Measurements from ENCODE around the gene FMR1. TPM values are rescaled to one million over a fixed set of nuclear protein-coding genes. Genes with fewer than 3 reads are reported as not detected.

Gene FMR1
- total RNA-seq, 2 experiments from 2014 or later, result 27.2 to 28.2 TPM

GRCh38 chrX:147960722-147961121 is 49.0 kb downstream of the FMR1 start:
- H3K27ac Mint-ChIP-seq, result no peak overlapping the region

DNA sequence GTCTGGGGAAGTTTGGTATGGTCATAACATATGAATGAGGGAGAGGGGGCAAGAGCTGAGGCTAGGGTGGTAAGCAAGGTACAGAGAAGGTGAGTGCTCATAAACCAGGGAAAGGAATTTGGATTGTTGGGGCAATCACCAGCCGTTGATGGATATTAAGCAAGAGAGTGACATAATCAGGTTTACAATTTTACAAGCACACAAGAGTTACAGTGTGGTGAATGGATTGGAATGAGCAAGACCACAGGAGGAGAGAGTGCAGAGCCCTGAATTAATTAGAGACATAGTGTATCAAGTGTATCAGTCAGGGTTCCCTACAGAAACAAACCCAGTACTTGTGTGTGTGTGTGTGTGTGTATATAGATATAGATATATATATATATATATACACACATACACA is 50.8 kb downstream of the FMR1 start:
- Mint-ChIP-seq H3K9me3 (no peaks in the 10 kb centered on the region), H3K36me3 (ENCODE audit: low read depth) (no peaks in the 10 kb centered on the region)

More at GRCh38 chrX:147960722-147961121, 49.0 kb downstream of the FMR1 start:
- H3K36me3 Mint-ChIP-seq (ENCODE audit: low read depth), result no peaks in the 10 kb centered on the region
- no peak for TF ChIP-seq CTCF (IDR thresholded peaks at IDR 0.05)
- DNase-seq (no peak), ATAC-seq (no peak)
- no peaks in the 10 kb centered on the region for H3K4me1 Mint-ChIP-seq (ENCODE audit: low read depth)
- peaks cover 8% of the 10 kb centered on the region for H3K27me3 Mint-ChIP-seq
- intact Hi-C loops (cut with micrococcal nuclease), result no loop called here
- CTCF ChIA-PET, result no interaction called here
- H3K4me3 Mint-ChIP-seq, result no peak overlapping the region
- POLR2A ChIA-PET, result no interaction called here
- no peaks in the 10 kb centered on the region for H3K9me3 Mint-ChIP-seq

DNA sequence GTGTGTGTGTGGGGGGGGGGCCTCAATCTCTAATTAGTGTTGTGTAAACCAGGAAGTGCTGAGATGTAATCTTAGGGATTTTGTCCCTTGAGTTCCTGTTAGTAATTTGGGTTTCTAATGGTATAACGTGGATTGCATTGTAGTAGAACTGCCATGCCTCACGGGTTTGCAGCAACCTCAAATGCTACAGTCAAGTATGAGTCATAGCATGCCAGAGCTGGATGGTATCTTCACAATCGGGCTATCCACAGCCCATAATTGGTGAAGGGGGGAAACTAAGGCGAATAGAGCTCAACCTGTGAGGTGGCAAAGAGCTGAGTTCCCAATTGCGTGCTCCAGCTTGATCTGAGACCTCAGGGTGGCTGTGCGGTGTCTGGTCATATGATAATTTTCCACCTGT is 67.2 kb downstream of the FMR1 start:
- TF ChIP-seq CTCF (IDR thresholded peaks at IDR 0.05), result no peak
- ChIA-PET CTCF (no interaction called here), POLR2A (no interaction called here)
- Mint-ChIP-seq H3K27me3 (no peaks in the 10 kb centered on the region), H3K4me1 (ENCODE audit: low read depth) (no peaks in the 10 kb centered on the region), H3K36me3 (ENCODE audit: low read depth) (no peaks in the 10 kb centered on the region), H3K4me3 (no peak overlapping the region), H3K9me3 (no peaks in the 10 kb centered on the region), H3K27ac (no peak overlapping the region)
- intact Hi-C loops (cut with micrococcal nuclease), result no loop called here
- DNase-seq (no peak), ATAC-seq (no peak)

More for the DNA sequence above, 50.8 kb downstream of the FMR1 start:
- no peak for ATAC-seq
- POLR2A ChIA-PET, result no interaction called here
- Mint-ChIP-seq H3K4me1 (ENCODE audit: low read depth) (no peaks in the 10 kb centered on the region), H3K27me3 (peaks cover 8% of the 10 kb centered on the region), H3K4me3 (no peak overlapping the region), H3K27ac (no peak overlapping the region)
- CTCF ChIA-PET, result no interaction called here
- DNase-seq, result no peak
- TF ChIP-seq CTCF (IDR thresholded peaks at IDR 0.05), result no peak
- intact Hi-C loops (cut with micrococcal nuclease), result no loop called here

GRCh38 chrX:147981038-147981752 is 69.5 kb downstream of the FMR1 start, which contains the start of gene FMR1NB:
Gene FMR1NB, plus strand, starts transcription at chrX:147981337. Its CDS starts 66 bp downstream, at chrX:147981403.
- no peaks in the 10 kb centered on the region for H3K27me3 Mint-ChIP-seq
- no peak for ATAC-seq
- H3K27ac Mint-ChIP-seq, result no peak within 1 kb of the TSS
- no peak within 1 kb of the TSS for H3K4me3 Mint-ChIP-seq
- no peak for DNase-seq
- TF ChIP-seq CTCF (IDR thresholded peaks at IDR 0.05), result no peak
- intact Hi-C loops (cut with micrococcal nuclease), result no loop called here
- H3K36me3 Mint-ChIP-seq (ENCODE audit: low read depth), result no peaks in the 10 kb centered on the region
- ChIA-PET POLR2A (no interaction called here), CTCF (no interaction called here)
- no peaks in the 10 kb centered on the region for H3K9me3 Mint-ChIP-seq
- H3K4me1 Mint-ChIP-seq (ENCODE audit: low read depth), result no peaks in the 10 kb centered on the region

Other genes with a start within 250 kb of the FMR1 start
- not detected for gene FMR1NB, start 69.4 kb downstream of the FMR1 start, total RNA-seq